ENCODE results near the gene KDR. TPM values are rescaled to one million over a fixed set of nuclear protein-coding genes. Genes with fewer than 3 reads are reported as not detected.

KDR gene
- 0.01 TPM in 1 of 2 replicates, not detected in the other for polyA plus RNA-seq (2011; rRNA removed)
- polyA minus RNA-seq (2011; rRNA and poly(A)+ RNA removed) = not detected in 2 replicates

DNA sequence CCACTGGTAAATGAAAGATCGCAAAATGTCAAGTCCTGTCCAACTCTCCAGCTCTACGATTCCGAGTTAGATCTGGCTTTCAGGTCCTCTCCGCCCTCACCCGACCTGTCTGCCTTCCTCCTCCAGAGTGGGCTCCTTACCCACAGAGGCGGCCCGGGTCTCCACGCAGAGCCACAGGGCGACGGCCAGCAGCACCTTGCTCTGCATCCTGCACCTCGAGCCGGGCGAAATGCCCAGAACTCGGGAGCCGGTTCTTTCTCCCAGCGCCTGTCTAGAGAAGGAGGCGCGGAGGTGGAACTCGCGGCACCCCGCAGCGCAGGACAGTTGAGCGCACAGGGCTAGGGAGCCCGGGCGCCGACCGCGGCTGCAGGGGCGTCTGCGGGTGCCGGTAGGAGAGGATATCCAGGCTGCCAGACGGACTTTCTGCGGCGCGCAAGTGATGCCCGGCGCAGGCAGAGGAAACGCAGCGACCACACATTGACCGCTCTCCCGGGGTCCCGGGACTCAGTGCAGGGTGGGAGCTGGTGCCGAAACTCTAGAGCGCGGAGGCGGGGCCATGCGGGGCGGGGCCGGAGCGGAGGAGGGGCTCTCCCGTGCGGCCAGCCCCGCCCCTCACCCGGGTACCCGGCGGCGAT lies at the start of gene KDR:
Gene KDR (minus strand): TSS at position 509 of the 635 bp plus-strand sequence. CDS start 302 bp downstream, at position 207.
- DNase-seq (ENCODE audit: low read depth) = no peak
- no peaks in the 10 kb centered on the region for H3K36me3 ChIP-seq (ENCODE audit: control insufficient read depth, insufficient read depth, low read length)
- CTCF ChIA-PET = no interaction called here
- POLR2A ChIA-PET = no interaction called here
- TF ChIP-seq, protein P1, sequence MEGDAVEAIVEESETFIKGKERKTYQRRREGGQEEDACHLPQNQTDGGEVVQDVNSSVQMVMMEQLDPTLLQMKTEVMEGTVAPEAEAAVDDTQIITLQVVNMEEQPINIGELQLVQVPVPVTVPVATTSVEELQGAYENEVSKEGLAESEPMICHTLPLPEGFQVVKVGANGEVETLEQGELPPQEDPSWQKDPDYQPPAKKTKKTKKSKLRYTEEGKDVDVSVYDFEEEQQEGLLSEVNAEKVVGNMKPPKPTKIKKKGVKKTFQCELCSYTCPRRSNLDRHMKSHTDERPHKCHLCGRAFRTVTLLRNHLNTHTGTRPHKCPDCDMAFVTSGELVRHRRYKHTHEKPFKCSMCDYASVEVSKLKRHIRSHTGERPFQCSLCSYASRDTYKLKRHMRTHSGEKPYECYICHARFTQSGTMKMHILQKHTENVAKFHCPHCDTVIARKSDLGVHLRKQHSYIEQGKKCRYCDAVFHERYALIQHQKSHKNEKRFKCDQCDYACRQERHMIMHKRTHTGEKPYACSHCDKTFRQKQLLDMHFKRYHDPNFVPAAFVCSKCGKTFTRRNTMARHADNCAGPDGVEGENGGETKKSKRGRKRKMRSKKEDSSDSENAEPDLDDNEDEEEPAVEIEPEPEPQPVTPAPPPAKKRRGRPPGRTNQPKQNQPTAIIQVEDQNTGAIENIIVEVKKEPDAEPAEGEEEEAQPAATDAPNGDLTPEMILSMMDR (IDR thresholded peaks at IDR 0.05; ENCODE audit: insufficient read depth, low read depth, low read length) = no peak
- H3K4me3 ChIP-seq (ENCODE audit: low read depth, low read length) = peak within 1 kb of the TSS; percentile 35
- peaks cover 20% of the 10 kb centered on the region for H3K27me3 ChIP-seq (ENCODE audit: control insufficient read depth, insufficient read depth, low read length)

DNA sequence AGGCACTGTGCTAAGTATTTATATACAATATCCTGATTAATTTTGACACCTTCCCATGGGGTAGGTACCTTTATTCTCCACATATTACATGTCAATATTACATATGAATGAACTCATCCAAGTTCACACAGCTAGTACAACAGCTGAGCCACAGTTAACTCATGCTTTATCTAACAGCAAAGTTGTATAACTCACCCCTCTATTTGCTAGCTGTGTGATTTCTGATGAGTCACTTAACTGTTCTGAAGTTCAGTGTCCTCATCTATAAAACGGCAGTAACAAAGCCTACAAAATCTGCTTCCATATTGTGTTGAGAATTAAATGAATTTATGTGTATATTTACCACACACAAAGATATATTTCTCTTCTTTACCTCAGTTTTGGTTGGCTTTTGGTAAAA lies 48.2 kb upstream of the KDR start:
- H3K36me3 ChIP-seq (ENCODE audit: control insufficient read depth, insufficient read depth, low read length) = no peaks in the 10 kb centered on the region
- POLR2A ChIA-PET = no interaction called here
- TF ChIP-seq, protein P1 (IDR thresholded peaks at IDR 0.05; ENCODE audit: insufficient read depth, low read depth, low read length) = no peak
- CTCF ChIA-PET = no interaction called here
- DNase-seq (ENCODE audit: low read depth) = no peak
- no peak overlapping the region for H3K4me3 ChIP-seq (ENCODE audit: low read depth, low read length)
- no peaks in the 10 kb centered on the region for H3K27me3 ChIP-seq (ENCODE audit: control insufficient read depth, insufficient read depth, low read length)

DNA sequence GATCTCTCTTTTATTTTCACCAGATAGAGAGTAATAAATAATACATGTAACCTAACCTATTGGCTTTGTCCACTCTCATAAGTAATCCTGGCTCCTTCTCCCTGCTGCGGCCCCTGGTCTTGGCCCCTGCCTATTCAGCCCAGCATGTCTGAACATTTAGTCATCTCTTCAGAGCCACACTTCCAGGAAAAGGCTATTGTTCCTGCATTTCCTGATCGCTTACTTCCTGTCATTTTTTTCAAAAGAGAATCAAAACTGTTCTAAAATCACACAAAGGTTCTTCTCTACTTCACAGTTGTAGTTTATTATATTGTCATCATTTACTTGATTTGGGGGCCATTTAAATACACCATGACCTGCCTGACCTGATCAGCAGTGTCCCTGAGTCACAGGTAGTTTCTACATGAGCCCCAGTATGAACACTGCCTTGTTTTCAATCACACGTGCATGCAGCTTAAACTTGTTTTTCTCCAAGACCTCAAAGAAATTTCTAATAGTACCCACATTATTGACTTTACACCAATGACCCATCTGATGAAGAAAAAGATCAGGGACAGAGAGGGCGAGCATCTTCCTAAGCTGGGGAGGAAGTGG lies 47.4 kb upstream of the KDR start:
- TF ChIP-seq, protein P1 (IDR thresholded peaks at IDR 0.05; ENCODE audit: insufficient read depth, low read depth, low read length) = no peak
- no peak overlapping the region for H3K4me3 ChIP-seq (ENCODE audit: low read depth, low read length)
- ChIA-PET POLR2A (no interaction called here), CTCF (no interaction called here)
- DNase-seq (ENCODE audit: low read depth) = no peak
- H3K27me3 ChIP-seq (ENCODE audit: control insufficient read depth, insufficient read depth, low read length) = no peaks in the 10 kb centered on the region
- H3K36me3 ChIP-seq (ENCODE audit: control insufficient read depth, insufficient read depth, low read length) = no peaks in the 10 kb centered on the region

DNA sequence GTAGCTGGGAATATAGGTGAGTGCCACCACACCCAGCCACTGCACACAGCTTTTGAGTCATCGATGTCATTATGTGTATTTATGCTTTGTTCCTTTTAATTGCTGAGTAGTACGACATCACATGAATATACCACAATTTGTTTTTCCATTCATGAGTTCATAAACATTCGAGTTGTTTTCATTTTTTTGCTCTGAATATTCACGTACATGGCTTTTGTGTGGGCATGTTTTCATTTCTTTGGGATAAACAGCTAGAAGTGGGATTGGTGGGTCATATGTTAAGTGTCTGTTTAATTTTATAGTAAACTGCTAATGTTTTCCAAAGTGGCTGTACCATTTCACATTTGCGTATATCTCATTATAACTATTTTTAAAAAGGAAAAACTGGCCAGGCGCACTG lies 45.1 kb upstream of the KDR start:
- H3K27me3 ChIP-seq (ENCODE audit: control insufficient read depth, insufficient read depth, low read length) = no peaks in the 10 kb centered on the region; the same call in 1 of the 2 replicates
- ChIA-PET POLR2A (no interaction called here), CTCF (interaction anchor here (2.5 kb wide), 1 partner anchor 11 kb away, joined by 7 read pairs; no protein-coding TSS in a partner anchor)
- TF ChIP-seq, protein P1 (IDR thresholded peaks at IDR 0.05; ENCODE audit: insufficient read depth, low read depth, low read length) = no peak
- DNase-seq (ENCODE audit: low read depth) = no peak
- H3K36me3 ChIP-seq (ENCODE audit: control insufficient read depth, insufficient read depth, low read length) = no peaks in the 10 kb centered on the region
- H3K4me3 ChIP-seq (ENCODE audit: low read depth, low read length) = no peak overlapping the region

DNA sequence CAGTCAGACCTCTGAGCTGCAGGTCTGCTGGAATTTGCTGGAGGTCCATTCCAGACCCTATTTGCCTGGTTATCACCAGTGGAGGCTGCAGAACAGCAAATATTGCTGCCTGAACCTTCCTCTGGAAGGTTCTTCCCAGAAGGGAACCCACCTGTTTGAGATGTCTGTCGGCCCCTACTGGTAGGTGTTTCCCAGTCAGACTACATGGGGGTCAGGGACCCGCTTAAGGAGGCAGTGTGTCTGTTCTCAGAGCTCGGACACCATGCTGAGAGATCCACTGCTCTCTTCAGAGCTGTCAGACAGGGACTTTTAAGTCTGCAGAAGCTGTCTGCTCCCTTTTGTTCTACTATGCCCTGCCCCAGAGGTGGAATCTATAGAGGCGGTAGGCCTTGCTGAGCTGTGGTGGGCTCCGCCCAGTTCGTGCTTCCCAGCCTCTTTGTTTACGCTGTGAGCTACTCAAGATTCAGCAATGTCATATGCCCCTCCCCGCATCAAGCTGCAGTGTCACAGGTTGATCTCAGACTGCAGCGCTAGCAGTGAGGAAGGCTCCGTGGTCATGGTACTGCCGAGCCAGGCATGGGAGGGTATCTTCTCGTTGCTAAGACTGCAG lies 44.1 kb upstream of the KDR start:
- CTCF ChIA-PET = interaction anchor here (0.6 to 2.5 kb wide), 3 partner anchors 10 to 718 kb away, joined by 4 to 7 read pairs (median 4); no protein-coding TSS in a partner anchor
- TF ChIP-seq, protein P1 (IDR thresholded peaks at IDR 0.05; ENCODE audit: insufficient read depth, low read depth, low read length) = no peak
- Histone ChIP-seq H3K36me3 (ENCODE audit: control insufficient read depth, insufficient read depth, low read length) (no peaks in the 10 kb centered on the region), H3K4me3 (ENCODE audit: low read depth, low read length) (no peak overlapping the region), H3K27me3 (ENCODE audit: control insufficient read depth, insufficient read depth, low read length) (no peaks in the 10 kb centered on the region; the same call in 1 of the 2 replicates)
- POLR2A ChIA-PET = no interaction called here
- DNase-seq (ENCODE audit: low read depth) = no peak

Data from BJ (cell line).